Breast epithelium (tissue), 4 donors: ENCODE results near the gene MARK3. TPM values are rescaled to one million over a fixed set of nuclear protein-coding genes. Genes with fewer than 3 reads are reported as not detected.

Source experiments
- DNase-seq, 2 donors: peaks; one replicate each; pipeline ENCODE4 v3.0.0-alpha.2; 2019; ENCODE audit warnings: low spot score in 2 of 2
- H3K27ac ChIP-seq, 2 donors: fragments of 200-600 bp; sonication (generic) in 1 of 2; one replicate each; pipeline ENCODE4 v1.5.1; 2016 to 2019; ENCODE audit warnings: mild to moderate bottlenecking in 1 of 2
- H3K27me3 ChIP-seq, 2 donors: fragments of 200-600 bp; sonication (generic) in 1 of 2; one replicate each; pipeline versions ENCODE4 v1.5.1 to v1.6.0; 2017 to 2019; ENCODE audit warnings: control low read depth in 1 of 2, mild to moderate bottlenecking in 1 of 2
- H3K36me3 ChIP-seq: fragments of 200-600 bp; one replicate; pipeline ENCODE4 v1.5.1; 2019
- H3K4me1 ChIP-seq, 2 donors: fragments of 200-600 bp; sonication (generic); one replicate each; pipeline ENCODE4 v1.5.1; 2016 to 2019; ENCODE audit warnings: control low read depth in 1 of 2
- H3K4me3 ChIP-seq, 3 donors: fragments of 200-600 bp; sonication (generic); 1 replicate in 2 of 3; 2 replicates in 1 of 3; pipeline ENCODE4 v1.5.1; 2016 to 2019; ENCODE audit warnings: mild to moderate bottlenecking in 3 of 3, moderate library complexity in 2 of 3
- H3K9me3 ChIP-seq, 2 donors: fragments of 200-600 bp; sonication (generic) in 1 of 2; one replicate each; pipeline ENCODE4 v1.5.1; 2016 to 2019; ENCODE audit warnings: control low read depth in 1 of 2
- POLR2A ChIP-seq: fragments of 450-650 bp; IDR thresholded peaks from one replicate; pipeline ENCODE4 v1.6.1; 2016; ENCODE audit warnings: antibody characterized with exemption, mild to moderate bottlenecking, moderate library complexity
- POLR2AphosphoS5 ChIP-seq, 3 donors: sonication (generic); formaldehyde crosslinking; IDR thresholded peaks; one replicate each; pipeline ENCODE4 v1.6.1; 2017; ENCODE audit warnings: antibody characterized with exemption in 3 of 3
- intact Hi-C: fragments of 100-400 bp; cut with DNase I; formaldehyde crosslinking; loops from one replicate; pipeline ENCODE4 v1.15.1; 2023; ENCODE audit warnings: low total_unique reads
- total RNA-seq, 3 donors: library from RNA; depleted of rRNA; stranded (reverse); fragments of >200 nt; gene quantifications; one replicate each; pipeline ENCODE4 v1.1.0, GENCODE V29; 2016
- TF ChIP-seq, protein P1 (sequence below), 3 donors: fragments of 450-650 bp; IDR thresholded peaks; one replicate each; pipeline ENCODE4 v1.5.1; 2016 to 2017; ENCODE audit warnings: antibody characterized with exemption in 3 of 3, mild to moderate bottlenecking in 3 of 3, moderate library complexity in 3 of 3

Gene MARK3
- total RNA-seq, 3 donors from 2014 or later = 70.2 to 107 (median 87.5) TPM

DNA sequence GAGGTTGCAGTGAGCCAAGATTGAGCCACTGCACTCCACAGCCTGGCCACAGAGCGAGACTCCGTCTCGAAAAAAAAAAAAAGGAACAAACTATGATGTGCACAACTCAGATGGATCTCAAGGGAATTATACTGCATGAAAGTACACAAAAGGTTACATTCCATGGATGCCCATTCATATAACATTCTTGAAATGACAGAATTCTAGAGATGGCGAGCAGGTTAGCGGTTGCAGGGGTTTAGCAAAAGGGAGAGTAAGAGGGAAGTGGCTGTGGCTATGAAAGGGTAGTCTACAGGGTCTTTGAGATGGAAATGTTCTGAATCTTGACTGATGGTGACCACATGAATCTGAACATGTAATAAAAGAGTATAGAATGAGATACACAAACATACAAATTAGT, 87.7 kb downstream of the MARK3 start:
- H3K4me3 ChIP-seq = no peak overlapping the region
- H3K27ac ChIP-seq = no peak overlapping the region
- H3K27me3 ChIP-seq = no peaks in the 10 kb centered on the region
- intact Hi-C loops = no loop called here
- TF ChIP-seq POLR2A = no peak
- TF ChIP-seq, protein P1, sequence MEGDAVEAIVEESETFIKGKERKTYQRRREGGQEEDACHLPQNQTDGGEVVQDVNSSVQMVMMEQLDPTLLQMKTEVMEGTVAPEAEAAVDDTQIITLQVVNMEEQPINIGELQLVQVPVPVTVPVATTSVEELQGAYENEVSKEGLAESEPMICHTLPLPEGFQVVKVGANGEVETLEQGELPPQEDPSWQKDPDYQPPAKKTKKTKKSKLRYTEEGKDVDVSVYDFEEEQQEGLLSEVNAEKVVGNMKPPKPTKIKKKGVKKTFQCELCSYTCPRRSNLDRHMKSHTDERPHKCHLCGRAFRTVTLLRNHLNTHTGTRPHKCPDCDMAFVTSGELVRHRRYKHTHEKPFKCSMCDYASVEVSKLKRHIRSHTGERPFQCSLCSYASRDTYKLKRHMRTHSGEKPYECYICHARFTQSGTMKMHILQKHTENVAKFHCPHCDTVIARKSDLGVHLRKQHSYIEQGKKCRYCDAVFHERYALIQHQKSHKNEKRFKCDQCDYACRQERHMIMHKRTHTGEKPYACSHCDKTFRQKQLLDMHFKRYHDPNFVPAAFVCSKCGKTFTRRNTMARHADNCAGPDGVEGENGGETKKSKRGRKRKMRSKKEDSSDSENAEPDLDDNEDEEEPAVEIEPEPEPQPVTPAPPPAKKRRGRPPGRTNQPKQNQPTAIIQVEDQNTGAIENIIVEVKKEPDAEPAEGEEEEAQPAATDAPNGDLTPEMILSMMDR (IDR thresholded peaks at IDR 0.05) = no peak
- no peaks in the 10 kb centered on the region for H3K36me3 ChIP-seq
- no peak for DNase-seq
- no peaks in the 10 kb centered on the region for H3K4me1 ChIP-seq
- H3K9me3 ChIP-seq = no peaks in the 10 kb centered on the region

DNA sequence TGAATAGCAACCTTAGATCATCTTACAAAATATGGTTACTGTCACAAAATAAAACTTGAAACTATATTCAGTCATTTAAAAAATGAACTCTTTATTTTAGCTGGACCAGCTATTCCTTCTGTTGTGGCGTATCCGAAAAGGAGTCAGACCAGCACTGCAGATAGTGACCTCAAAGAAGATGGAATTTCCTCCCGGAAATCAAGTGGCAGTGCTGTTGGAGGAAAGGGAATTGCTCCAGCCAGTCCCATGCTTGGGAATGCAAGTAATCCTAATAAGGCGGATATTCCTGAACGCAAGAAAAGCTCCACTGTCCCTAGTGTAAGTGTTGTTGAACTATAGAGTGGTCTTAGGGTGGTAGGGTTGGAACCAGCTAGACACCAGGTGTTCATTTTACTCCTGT, 89.7 kb downstream of the MARK3 start:
- H3K27me3 ChIP-seq = no peaks in the 10 kb centered on the region
- H3K27ac ChIP-seq = no peak overlapping the region
- no peaks in the 10 kb centered on the region for H3K36me3 ChIP-seq
- intact Hi-C loops = no loop called here
- no peak overlapping the region for H3K4me3 ChIP-seq
- no peaks in the 10 kb centered on the region for H3K9me3 ChIP-seq
- no peaks in the 10 kb centered on the region for H3K4me1 ChIP-seq
- TF ChIP-seq POLR2AphosphoS5 (IDR thresholded peaks at IDR 0.05) = no peak
- TF ChIP-seq POLR2A = no peak
- TF ChIP-seq, protein P1 (IDR thresholded peaks at IDR 0.05) = no peak
- no peak for DNase-seq

DNA sequence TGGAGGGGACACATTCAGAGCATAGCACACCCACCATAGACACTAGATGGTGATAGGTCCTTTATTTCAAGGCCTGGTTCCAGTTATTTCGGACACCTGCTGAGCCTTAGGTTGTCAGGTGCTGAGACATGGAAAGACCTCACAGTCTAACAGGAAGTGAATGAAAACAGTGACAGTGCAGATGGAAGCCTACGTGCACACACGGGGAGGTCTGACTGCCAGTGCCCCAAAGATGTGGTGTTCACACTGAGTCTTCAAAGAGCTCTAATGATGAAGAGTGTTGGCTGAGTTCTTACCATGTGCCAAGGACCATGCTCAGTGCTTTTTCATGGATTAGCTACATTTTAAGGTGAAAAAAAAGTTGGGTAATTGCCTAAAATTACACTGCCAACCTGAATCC, 90.8 kb downstream of the MARK3 start:
- H3K9me3 ChIP-seq = no peaks in the 10 kb centered on the region
- peaks cover 8% of the 10 kb centered on the region for H3K36me3 ChIP-seq
- DNase-seq = no peak
- intact Hi-C loops = no loop called here
- no peaks in the 10 kb centered on the region for H3K4me1 ChIP-seq
- H3K27ac ChIP-seq = no peak overlapping the region
- H3K27me3 ChIP-seq = no peaks in the 10 kb centered on the region
- TF ChIP-seq POLR2A (no peak), POLR2AphosphoS5 (IDR thresholded peaks at IDR 0.05) (no peak)
- H3K4me3 ChIP-seq = no peak overlapping the region

DNA sequence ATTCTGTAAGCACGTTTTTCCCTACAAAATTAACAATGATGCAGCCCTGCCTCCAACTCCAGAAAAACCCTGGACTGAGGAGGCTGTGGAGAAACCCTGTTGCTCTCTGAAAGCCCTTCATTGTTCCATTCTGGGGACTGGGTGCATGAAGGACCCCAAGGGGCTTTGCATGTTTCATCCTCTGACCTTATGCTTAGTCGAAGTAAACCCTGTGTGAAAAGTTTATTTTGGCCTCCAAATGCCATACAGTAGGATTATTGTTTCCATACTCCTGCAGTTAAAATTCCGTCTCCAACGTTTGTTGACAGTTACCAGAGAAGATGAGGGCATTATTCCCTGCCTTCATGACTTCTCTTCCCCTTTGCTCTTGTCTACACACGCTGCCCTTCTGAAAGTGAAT, 91.4 kb downstream of the MARK3 start:
- no peak overlapping the region for H3K4me3 ChIP-seq
- DNase-seq = no peak
- no peaks in the 10 kb centered on the region for H3K27me3 ChIP-seq
- H3K27ac ChIP-seq = no peak overlapping the region
- intact Hi-C loops = no loop called here
- H3K4me1 ChIP-seq = no peaks in the 10 kb centered on the region
- peaks cover 9% of the 10 kb centered on the region for H3K36me3 ChIP-seq
- no peaks in the 10 kb centered on the region for H3K9me3 ChIP-seq
- TF ChIP-seq POLR2AphosphoS5 (IDR thresholded peaks at IDR 0.05) (no peak), POLR2A (no peak)
- TF ChIP-seq, protein P1 (IDR thresholded peaks at IDR 0.05) = no peak

DNA sequence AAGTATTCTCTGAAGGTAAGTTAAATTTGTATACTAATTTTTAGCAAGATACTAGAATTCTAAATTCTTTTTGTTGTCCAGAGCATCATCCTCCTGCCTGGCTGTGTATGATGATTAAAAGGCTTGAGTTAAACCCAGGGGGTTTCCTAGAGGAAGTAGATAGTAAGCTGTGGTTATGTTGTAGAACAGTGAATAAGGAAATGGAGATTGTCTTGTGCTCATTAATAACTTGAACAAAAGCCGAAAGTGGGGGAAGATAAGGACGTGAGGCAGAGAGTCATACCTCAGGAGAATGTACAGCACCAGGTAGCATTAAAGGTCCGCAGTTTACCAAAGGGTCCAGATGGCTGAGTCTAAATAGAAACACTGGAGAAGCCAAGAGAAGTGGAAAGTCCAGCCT, 95.4 kb downstream of the MARK3 start:
- no peaks in the 10 kb centered on the region for H3K9me3 ChIP-seq
- intact Hi-C loops = no loop called here
- H3K4me1 ChIP-seq = no peaks in the 10 kb centered on the region
- no peak overlapping the region for H3K27ac ChIP-seq
- H3K36me3 ChIP-seq = peaks cover 9% of the 10 kb centered on the region
- DNase-seq = no peak
- TF ChIP-seq, protein P1 (IDR thresholded peaks at IDR 0.05) = no peak
- no peak for TF ChIP-seq POLR2A
- no peak for TF ChIP-seq POLR2AphosphoS5 (IDR thresholded peaks at IDR 0.05)
- H3K27me3 ChIP-seq = no peaks in the 10 kb centered on the region
- no peak overlapping the region for H3K4me3 ChIP-seq

DNA sequence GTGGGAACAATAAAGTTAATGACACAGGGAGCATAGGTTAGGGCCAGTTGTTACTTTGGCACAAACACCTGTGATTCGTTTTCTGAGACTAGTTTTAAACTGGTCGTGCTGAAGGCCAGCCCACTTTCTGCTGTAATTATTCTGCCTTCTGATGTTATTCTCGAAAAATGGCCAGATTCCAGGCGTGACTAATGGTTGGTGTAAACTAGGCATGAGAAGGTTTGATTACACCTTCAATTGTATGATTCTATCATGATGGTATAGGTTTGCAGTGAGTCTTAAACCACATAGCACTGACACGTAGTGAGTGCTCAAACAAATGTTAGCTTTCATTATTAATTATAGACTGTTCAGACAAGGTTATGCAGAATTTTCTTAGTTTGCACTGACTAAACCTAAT, 98.4 kb downstream of the MARK3 start:
- peaks cover 9% of the 10 kb centered on the region for H3K36me3 ChIP-seq
- intact Hi-C loops = no loop called here

More for the DNA sequence above, 98.4 kb downstream of the MARK3 start:
- no peak for DNase-seq
- no peaks in the 10 kb centered on the region for H3K27me3 ChIP-seq
- no peak overlapping the region for H3K27ac ChIP-seq
- no peak overlapping the region for H3K4me3 ChIP-seq
- H3K9me3 ChIP-seq = no peaks in the 10 kb centered on the region
- H3K4me1 ChIP-seq = no peaks in the 10 kb centered on the region
- no peak for TF ChIP-seq POLR2A
- TF ChIP-seq, protein P1 (IDR thresholded peaks at IDR 0.05) = no peak
- TF ChIP-seq POLR2AphosphoS5 (IDR thresholded peaks at IDR 0.05) = no peak
